ENCODE results near the gene FMNL2.
"Not testable (repeated sequence)": the region's sequence is repeated elsewhere in the genome, so short reads cannot be mapped to it uniquely, and the experiment has no call there.

FMNL2 gene

DNA sequence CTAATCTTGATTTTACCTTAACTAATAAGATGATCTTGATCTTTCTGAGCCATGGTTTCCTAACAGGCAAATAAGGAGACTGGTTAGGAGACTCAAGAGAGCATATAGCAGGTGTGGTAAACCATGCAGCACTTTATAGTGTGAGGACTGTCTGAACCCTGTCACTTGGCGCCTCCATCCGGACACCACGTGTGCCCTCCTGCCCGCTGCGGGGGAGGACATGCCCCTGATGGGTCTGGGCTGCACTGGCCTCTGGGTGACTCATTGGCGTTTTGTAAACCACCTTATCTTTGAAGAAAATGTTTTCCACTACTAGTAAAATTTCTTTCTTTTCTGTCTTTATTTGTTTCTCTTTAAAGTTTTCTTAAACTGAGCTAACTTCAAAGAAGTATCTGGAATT, 131.1 kb downstream of the FMNL2 start:
- in situ Hi-C loops (cut with MboI; ENCODE audit: low sequenced_read_pairs): no loop called here

DNA sequence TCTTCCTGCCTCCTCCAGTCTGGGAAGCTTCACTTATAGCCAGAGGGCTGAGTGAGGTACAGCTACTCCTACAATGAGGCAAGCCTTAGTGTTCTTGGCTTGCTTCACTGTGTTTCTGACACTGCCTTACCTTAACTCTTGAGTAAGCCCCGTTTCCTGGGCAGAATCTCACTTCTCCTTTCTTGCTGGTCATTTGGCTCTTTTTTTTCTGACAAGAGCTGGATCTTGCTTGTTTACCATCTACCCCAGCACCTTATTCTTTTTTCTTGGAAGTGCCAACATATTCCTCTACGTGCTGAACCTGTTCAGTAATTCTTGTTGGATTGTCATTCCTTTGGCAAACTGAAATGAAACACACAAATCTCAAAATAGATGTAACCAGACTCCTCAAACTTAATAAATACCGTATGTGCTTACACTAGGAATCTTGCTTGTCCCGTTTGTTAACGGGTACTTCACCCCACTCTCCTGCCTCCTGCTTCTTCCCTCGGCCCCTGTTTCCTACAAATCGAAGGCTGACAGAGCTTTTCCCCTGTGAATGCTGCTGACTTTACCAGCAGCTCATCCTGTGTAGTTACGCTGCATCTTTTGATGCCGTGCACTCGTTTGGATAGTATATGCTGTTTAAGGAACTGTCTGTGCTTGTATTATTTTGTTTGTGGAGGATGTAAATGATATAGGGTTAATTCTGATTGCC, 132.2 kb downstream of the FMNL2 start:
- in situ Hi-C loops (cut with MboI; ENCODE audit: low sequenced_read_pairs): no loop called here

DNA sequence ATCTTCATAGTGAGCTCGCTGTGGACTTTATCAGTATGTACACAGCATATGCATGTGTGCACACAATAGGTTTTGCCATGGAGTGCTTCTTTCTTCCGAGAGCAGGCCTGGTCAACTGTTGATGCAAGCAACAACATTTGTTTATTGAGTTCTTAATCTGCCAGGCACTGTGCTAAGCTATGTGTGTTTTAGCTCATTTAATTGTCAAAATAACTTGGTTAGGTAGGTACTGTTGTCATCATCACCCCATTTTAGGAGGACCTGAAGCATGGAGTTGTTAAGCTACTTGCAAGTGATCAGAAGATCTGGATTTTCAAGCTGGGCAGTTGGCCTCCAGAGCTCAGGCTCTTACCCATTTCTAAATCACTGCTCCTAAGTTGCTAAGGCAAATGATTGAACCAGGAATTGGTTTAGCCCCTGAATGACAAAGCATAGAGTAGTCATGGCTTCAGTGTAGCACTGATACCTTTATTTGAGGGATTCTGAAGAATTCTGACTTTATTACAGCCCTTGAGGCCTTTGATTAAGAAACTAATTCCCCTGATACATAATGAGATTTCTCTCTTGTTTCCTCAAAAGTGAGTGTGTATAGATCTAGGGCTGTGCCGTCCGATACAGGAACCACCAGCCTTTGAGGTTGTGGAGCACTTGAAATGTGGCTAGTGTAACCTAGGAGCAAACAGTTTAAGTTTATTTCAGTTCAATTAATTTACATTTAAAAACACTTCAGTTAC, 132.9 kb downstream of the FMNL2 start:
- in situ Hi-C loops (cut with MboI; ENCODE audit: low sequenced_read_pairs): no loop called here

DNA sequence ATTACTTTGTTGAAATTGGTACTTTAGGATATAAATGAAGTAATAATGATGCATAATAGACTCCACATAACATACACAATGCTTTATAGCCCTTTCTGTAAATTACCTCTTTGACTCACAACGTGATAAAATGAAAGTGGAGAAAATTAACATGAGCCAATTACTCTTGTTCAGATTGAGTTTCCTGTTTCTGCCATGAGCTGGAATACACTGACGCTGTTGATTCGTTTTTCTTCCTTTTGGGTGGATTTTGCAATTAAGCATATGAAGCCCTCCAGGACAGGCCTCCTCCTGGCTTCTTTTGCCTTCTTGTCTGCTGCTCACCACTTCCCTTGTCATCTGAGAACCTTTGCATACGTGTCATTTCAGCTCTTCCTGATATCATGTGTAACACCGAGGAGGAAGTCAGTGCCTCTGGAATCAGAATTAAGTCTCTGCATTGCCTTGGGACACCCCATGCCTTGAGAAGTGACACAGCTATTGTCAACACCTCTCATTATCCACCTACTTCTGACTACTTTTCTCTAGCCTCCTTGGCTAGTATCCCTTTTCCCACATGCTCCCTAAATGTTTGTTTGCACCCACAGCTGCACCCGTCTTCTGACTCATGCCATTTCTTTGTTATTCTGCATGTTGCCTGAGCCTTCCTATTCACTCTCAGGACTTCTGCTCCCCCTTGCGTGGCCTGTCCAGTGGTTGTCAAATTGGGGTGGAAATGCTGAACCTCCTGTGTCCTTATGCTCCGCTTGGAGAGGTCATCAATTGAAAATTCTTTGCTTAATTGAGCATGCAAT, 134.1 kb downstream of the FMNL2 start:
- in situ Hi-C loops (cut with MboI; ENCODE audit: low sequenced_read_pairs): no loop called here

DNA sequence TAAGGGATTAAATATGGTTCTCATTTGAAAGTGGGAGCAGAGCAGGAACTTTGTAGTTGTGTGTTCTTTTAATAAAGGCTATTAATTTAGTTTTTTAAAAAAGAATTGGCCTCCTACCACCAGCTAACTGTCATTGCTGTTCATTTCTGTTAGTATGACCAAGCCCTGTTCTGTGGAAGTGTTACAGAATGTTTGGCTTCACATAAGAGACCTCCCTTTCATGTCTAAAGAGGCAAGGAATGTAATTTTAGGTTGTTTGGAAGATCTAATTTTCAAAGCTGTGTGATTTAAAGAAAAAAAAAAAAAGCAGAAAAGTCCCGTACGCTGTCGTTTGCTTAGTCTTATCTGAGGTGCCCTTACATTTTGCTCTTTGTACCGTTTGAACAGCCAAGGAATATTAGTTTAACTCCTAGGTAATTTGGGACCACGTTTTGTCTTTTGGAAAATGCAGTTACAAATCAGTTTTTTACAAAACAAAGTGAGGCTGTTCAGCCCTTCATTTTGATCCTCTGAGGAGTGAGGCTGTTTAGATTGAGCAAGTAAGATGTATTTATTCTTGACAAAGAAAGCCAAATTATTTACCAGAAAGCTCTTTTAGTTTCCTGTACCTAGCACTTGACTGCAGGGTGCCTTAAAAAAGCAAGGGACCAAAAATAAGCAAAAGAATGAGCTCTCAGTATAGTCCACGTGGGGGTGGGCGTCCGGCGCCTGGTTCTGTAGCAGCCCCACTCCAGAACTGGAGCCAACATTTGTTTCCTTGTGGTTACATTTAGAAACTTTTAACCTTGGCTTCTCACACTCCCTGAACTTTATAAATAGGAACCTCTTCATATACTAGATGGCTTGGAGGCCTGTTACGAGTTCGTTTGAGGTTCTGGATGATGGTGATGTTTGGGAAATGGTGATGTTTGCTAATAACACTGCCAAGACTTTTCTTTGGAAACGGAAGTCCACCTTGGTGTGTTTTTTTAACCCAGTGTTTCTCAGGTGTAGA, 136.2 kb downstream of the FMNL2 start:
- in situ Hi-C loops (cut with MboI; ENCODE audit: low sequenced_read_pairs): no loop called here

DNA sequence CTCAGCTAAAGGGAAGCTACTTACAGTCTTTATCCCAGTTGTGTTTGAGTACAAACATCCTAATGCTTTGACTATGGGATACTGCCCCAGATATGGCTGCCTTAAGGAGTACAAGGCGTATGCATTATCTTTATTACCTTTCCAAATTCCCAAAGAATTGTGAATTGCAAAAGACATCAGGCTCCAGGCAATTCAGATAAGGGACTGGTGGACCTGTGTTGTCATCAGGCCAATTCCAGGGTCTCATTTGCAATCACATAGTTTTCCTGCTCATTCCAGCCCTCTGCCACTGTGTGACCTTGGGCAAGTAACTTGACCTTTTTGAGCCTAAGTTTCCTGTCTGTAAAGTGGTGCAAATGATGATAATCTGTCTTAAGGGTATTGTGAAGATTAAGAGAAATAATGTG, 137.5 kb downstream of the FMNL2 start:
- in situ Hi-C loops (cut with MboI; ENCODE audit: low sequenced_read_pairs): no loop called here

DNA sequence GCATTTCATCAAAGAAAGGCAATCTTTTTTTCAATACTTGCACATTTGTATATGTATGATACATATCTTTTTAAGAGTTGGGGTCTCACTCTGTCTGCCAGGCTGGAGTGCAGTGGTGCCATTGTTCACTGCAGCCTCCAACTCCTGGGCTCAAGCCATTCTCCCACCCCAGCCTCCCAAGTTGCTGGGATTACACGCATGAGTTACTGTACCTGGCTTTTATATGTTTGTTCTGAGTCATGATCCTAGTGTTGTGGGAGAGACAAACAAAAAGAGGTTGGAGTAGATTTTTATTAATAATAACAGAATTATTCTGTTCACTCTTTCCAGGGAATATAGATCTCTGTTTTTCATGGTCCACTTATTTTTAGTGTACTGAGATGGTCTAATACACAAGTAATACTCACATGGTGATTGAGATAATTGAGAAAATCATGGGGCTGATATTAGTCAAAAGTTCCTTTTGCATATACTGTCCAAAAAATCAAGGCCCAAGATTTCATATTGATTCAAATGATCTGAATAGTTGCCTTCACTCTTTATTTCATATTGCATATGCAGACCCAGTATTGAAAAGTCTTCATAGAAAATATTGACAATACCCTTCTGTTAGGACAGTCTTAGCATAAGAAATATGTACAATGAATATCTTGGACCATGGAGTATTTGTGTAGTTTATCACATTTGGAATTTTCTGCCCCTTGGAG, 138.3 kb downstream of the FMNL2 start:
- in situ Hi-C loops (cut with MboI; ENCODE audit: low sequenced_read_pairs): no loop called here

DNA sequence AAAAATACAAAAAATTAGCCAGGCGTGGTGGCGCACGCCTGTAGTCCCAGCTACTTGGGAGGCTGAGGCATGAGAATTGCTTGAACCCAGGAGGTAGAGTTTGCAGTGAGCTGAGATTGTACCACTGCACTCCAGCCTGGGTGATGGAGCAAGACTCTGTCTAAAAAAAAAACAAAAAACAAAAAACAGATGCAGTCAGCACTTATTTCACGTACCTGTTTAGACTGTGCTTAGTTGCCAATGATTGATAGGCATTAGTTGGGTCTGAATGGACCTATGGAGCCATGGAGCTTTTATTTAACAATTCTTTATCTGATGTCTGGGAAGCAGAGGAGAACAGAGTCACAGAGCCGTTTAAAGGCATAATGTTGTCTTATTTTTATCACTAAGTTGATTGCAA, 139.5 kb downstream of the FMNL2 start:
- in situ Hi-C loops (cut with MboI; ENCODE audit: low sequenced_read_pairs): not testable (repeated sequence)

DNA sequence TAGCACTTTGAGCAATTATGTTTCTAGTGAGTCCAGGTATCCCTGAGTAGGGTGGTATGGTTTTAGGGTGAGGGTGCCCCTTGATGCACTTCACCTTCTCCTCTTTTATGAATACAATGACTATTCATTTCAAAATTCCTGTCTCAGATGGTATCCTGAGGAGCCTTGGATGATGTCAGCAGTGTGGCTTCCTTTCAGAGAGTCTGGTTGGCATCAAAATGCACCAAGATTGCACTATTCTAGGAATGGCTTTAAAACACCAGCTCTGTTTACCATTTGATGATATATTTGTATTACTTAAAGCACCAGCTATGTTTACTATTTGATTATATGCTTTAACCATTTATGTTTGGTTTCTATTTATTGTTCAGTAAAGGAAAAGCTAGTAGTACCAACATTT, 141.0 kb downstream of the FMNL2 start:
- in situ Hi-C loops (cut with MboI; ENCODE audit: low sequenced_read_pairs): no loop called here

DNA sequence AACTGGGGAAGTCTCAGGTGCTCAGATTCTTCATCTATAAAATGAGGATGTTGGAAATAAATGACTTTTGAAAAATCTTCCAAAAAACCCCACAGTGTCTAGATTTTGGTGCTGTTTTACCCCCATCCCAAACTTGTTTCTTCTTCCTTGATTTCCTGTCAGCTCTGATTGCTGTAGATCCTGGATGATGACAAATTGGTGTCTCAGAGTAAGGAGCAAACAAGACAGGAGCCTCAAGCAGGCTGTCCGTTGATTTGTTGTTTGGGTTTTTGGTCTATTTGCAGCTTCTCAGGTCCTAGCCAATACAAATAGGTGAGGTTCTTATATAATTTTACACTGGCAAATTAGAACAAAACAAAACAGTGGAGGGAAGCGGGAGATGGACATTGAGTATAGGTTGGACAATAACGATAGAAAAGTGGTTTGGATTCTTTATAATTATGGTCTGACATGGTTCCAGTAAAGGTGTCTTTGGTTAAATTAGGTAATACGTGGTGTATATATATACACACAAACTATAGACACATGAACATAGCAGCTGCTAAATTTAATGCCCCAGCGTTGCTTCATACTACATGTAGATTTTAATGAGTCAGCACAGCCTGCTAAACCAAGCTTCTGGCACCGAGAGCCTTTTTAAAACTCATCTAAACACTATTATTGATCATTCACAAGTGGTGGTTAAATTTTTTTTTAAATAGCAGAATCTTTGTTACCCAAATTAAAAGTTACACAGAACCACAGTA, 142.5 kb downstream of the FMNL2 start:
- in situ Hi-C loops (cut with MboI; ENCODE audit: low sequenced_read_pairs): no loop called here

DNA sequence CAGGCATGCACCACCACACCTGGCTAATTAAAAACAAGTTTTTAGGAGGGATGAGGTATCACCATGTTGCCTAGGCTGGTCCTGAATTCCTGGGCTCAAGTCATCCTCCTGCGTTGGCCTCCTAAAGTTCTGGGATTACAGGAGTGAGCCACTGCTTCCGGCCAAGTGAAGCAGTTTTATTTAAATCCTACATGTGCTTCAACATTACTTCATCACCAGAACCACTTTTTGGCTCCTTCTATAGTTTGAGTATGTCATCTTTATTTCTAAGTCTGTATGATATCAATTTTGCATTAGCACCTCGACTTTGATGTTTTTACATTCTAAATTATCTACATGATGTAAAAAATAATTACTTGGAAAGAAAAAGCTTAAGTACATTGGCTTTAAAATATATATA, 144.3 kb downstream of the FMNL2 start:
- in situ Hi-C loops (cut with MboI; ENCODE audit: low sequenced_read_pairs): no loop called here

DNA sequence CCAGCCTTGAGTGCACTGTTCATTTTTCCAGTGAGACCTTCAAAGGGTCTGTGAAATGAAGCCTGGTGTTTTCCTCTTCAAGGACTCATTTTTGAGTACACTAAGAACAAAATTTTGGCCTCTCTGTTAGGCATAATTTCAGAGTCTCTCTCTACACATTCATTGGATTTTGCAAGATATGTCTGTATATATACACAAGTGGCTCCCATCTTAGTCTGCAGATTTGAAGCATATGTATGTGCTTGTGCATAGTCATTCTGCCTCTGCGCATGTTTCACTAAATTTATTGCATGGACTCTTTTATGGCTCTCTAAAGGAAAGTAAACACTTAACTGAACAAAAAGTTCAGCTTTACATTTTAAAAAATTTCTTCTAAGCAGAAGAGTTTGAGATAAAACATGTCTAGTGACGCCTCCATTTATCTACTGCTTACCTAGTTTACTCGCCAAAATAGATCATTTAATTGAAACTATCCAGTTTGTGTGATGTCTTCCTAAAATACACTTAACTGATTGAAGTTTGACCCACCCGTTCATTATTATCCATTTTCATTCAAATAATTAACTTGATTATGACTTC, 145.9 kb downstream of the FMNL2 start:
- in situ Hi-C loops (cut with MboI; ENCODE audit: low sequenced_read_pairs): no loop called here

DNA sequence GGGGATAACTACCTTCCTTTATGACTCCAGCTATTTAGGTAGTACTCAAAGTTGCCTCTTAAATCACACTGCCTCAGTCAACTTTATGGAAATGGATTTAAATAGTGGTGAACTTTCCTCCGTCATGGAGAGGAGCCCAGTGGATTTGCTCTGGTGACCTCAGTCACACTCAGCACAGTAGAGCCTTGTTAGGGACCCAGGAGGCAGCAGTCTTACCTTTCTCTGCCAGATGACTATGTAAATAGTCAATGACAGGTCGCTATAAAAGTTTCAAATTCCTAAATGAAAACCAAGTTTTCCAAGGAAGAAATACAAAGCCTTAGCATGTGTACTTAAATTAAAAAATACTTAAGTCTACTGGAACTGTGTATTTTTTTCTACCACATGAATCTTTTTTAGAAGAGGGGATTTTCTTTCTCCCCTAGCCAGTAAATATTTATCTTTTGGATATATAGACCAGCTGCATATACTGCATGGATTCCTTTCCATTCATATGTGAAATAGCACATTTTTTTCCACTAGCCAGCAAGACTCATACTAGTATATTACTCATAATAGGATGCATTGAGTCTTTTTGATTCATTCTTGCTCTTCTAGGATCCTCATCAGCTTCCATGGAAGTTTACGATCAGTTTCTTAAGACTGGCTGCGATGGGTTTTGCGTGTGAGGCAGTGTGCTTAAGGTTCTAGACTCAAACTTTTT, 147.1 kb downstream of the FMNL2 start:
- in situ Hi-C loops (cut with MboI; ENCODE audit: low sequenced_read_pairs): no loop called here

DNA sequence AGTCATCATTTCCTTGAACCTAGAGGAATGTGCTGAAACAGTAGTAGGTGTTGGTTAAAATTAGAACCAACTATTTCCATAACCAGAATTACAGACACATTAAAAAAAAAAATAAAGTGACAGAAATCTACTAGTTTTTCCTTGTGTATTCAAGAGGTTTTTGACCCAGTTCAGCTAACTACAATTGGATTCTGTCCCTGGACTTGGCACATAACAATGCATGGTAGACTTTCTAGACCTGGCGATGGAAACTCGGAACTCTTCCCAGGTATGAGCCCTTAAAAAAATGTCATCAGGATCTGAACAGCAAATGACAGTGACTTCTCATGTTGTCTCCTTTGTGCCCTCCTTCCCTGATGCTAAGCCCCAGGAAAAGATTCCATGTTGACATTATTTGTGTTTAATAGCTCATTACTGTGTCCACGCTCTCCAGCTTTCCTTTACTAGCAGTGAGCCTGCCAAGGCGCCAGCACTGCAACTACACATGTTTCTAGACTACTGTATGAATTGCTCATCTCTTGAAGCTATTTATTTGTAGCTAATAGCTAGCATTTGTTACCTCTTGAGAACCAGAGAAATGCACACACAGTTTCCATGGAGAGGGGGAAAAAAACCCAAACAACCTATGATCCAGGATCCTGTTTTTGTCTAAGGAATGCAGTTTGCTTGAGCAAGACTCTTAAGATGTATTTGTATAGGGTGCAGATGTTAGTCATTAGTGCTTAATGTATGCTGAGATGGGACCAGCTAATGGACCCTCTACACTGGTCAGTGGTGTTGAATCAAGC, 148.5 kb downstream of the FMNL2 start:
- in situ Hi-C loops (cut with MboI; ENCODE audit: low sequenced_read_pairs): no loop called here

DNA sequence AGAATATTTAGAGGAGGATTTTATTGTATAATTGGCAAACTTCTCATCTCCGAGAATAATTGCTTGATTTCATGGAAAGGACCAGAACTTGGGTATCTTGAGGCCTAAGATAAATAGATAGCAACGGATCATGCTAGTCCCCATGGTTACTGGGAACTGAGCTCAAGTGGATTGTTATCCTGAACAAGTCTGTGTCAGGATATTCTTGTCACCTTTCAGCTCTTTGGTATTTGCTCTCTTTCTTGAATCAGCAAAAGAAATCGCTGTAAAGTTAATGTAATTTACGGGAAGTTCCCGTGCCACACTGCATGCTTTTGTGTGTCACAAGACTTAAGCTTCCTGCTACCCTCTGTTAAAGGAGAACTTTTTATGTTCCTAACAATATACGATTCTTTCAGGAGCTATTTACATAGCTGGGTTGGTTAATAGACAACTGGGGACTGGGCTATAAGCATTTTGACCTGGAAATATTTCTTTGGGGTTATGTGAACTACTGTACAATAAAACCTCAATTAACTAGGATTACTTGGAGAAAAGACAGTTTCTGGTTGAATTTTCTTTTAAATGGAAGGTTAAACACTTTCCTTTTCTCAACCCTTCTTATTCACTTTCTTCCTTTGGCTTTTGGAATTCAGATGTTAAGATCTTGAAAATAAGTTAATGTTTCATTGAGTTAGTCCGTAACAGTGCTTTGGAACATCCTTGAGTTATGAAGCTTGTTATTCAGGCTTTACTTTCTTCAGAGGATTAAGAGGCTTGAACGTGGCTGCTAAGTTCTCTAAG, 151.2 kb downstream of the FMNL2 start:
- in situ Hi-C loops (cut with MboI; ENCODE audit: low sequenced_read_pairs): no loop called here

DNA sequence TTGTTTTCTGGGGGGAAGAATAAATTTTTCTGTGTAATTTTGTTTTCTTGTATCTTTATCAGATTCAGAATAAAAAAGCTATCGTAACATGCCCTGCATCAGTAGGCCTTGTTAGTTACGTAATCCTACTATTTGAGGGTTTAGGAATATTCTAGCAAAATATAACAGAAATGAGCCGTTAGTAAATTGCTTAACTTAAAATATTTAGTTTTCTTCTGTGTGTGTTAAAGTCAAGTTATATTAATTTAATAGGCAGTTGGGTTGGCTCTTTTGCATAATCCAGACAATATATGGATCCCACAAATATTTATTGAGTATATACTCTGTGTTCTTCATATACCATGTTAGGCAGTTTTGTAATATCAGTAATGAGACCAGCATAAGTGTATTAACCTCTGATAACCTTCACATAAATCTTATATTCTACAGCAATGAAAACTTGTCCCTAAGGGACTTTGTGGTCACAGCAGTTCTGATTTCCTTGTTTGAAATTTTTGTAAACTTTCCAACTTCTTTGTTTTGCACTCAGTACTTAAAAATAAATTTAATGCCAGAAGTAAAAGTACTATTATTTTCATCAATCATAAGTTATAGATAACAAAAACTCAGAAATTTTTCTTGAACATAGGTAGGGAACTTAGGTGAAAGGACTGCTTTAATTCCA, 151.9 kb downstream of the FMNL2 start:
- in situ Hi-C loops (cut with MboI; ENCODE audit: low sequenced_read_pairs): no loop called here
